Measurements from ENCODE around the gene ISY1.
"Not testable (repeated sequence)": the region's sequence is repeated elsewhere in the genome, so short reads cannot be mapped to it uniquely, and the experiment has no call there.

ISY1 gene

GRCh38 chr3:129120254-129121004, 40.4 kb downstream of the ISY1 start:
- peak; percentile 49 for DNase-seq (ENCODE audit: low spot score)

DNA sequence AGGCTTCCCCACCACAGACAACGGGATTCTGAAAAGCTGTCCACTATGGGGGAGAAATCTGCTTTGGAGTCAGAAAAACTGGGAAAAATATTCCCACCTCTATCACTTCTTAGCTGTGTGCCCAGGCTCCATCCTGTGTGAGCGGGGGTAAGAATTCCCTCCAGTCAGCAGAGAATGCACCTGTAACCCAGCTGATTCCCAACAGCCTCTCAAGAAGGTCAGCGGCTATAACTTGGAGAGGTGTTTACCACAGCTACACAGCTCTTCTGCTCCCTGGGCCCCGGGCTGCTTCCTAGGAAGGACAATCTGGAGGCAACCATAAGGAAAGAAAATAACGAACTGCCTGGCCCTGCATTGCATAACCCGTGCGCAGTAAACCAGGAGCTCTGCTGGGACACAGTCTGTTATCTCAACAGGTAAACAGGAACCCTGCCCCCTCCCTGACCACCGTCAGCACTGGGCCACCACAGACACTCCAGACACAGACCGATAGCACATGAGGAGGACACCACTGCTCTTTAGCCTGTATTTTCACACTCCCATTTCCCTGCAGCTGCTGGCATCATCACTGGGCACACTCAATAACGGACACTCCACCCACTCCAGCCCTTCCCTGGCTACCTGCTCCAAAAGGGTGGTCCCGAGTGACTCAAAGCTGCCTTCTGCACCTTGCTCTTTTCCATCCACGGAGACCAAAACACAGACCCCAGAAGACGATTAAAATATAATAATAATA, 41.3 kb downstream of the ISY1 start:
- no peak for DNase-seq (ENCODE audit: low spot score)

DNA sequence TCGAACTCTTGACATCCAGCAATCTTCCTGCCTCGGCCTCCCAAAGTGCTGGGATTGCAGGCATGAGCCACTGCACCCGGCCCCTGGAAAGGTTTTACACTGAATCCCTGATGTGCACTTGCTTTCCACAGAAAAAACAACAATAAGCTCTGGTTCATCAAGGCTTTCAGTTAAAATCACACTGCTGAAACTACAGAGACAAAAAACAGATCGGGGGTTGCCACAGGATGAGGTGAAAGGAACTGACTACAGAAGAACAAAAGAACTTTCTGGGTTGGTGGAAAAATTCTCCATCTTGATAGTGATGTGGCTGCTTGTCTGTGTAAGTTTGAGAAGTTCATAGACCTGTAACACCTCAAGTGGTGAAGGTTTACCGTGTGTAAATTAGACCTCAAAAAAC, 42.1 kb downstream of the ISY1 start:
- DNase-seq (ENCODE audit: low spot score) = no peak

DNA sequence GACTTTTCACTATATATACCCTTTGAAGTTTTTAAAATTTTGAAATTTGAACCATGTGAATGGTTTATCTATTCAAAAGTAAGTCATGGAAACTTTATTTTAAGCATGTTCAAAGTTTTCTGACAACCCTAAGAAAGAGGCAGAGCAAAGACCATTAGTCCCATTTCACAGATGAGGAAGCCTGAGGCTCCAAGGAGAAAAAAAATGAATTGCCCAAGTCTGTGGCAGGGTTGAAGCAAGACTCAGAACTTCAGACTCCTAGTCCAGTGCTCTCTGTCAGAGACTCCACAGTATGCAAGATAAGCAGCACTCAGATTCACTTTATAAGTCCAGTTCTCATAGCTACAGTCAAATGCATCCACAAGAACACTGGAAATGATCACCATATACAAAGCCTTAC, 43.7 kb downstream of the ISY1 start:
- no peak for DNase-seq (ENCODE audit: low spot score)

DNA sequence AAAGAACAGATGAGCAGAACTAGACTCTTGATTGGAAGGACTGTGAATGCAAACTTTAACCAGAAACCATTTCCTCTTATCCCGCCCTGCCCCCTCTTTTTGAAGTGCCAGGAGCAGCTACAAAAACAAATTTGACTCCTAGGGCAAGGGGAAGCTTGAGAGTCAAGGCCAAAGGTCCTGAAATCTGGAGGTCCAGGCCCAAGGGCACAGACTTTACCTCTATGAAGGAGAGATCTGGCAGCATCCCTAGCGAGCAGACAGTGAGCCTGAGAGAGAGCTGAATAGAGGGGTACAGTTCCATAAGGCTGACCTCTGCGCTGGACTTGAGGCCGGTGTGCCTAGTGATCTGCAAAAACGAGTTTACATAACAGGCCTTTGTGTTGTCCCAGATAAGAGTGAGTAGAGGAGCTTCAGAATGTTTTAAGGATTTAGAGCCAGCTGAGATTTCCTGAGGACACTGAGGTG, 44.3 kb downstream of the ISY1 start:
- DNase-seq (ENCODE audit: low spot score) = no peak

DNA sequence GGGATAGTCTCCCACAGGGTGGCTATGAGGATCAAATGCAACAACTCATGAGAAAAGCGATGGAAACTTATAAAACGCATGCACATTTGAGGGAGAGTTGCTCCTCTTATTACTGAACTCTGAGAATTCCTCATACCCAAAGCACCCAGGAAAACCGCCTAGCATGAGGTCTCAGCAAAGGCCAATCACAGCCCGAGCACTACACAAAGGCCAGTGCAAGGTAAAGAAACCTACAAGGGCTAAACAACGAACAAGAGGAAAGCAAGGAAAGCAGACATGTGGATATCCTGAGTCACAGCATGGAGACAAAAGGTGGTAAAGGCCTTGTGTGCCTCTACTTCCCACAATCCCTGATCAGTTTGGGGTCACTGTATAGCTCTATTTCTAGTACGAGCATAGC, 46.4 kb downstream of the ISY1 start:
- DNase-seq (ENCODE audit: low spot score) = no peak

GRCh38 chr3:129112308-129113052, 48.4 kb downstream of the ISY1 start:
- DNase-seq (ENCODE audit: low spot score) = no peak

DNA sequence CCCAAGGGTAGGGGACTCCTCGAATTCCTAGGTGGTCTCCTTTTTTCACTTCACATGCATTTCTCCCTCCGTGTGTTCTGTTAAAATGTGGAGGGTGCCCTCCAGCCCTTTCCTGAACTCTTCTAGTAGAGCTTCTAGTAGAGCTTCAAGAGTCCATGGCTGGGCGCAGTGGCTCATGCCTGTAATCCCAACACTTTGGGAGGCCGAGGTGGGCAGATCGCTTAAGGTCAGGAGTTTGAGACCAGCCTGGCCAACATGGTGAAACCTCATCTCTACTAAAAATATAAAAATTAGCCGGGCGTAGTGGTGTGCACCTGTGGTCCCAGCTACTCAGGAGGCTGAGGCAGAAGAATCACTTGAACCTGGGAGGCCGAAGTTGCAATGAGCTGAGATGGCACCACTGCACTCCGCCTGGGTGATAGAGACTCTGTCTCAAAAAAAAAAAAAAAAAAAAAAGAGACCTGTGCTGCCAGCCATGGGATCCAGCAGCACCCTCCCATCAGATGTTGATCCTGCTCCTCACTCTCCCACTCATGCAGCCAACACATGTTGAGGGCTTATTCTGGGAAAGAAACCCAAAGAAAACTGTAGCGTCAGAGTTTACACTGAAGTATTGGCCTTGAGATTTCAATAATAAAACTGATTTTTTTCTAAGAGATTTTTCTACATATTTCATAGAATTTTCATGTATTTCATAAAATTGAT, 49.6 kb downstream of the ISY1 start:
- not testable (repeated sequence) for DNase-seq (ENCODE audit: low spot score)

DNA sequence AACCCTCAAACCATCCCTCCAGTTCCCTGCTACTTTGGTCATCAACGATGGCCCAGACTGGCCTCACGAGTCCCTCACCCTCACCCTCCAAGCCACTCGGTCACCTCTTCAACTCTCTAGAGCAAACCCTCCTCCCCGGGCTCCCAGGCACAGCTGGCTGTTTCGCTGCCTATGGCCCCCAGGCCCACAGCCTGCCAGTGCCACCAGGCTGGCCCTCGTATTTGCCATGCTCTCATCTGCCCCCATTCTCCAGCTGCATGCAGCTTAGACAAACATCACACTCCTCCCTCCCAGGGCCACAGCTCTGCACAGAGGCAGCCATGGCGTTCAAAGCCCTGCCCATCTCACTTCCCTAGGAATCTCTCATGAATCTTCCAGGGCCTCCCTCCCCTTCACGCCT, 53.1 kb downstream of the ISY1 start:
- no peak for DNase-seq (ENCODE audit: low spot score)

- DNase-seq (ENCODE audit: low spot score) = no peak
Measured at GRCh38 chr3:129106866-129107565, 53.8 kb downstream of the ISY1 start.

- DNase-seq (ENCODE audit: low spot score) = peak; percentile 57
Measured at GRCh38 chr3:129106320-129106719, 54.5 kb downstream of the ISY1 start.

DNA sequence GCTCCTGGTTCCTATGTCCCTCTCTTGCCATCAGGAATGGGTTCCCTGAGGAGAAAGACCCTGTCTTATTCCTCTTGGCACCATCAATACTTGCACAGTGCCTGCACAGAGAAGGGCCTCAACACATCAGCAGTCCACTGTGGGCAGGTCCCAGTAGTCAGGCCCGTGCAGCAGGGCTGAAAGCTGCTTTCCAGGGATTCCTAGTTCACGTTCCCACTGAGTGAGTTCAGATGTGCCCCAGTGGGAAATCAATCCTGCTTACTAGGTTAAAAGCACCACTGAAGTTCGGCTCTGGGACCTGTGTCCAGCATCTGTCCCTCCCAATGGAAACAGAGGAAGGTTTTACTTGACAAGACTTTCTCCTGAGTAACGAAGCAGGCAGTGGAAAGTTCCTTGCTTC, 55.0 kb downstream of the ISY1 start:
- no peak for DNase-seq (ENCODE audit: low spot score)

DNA sequence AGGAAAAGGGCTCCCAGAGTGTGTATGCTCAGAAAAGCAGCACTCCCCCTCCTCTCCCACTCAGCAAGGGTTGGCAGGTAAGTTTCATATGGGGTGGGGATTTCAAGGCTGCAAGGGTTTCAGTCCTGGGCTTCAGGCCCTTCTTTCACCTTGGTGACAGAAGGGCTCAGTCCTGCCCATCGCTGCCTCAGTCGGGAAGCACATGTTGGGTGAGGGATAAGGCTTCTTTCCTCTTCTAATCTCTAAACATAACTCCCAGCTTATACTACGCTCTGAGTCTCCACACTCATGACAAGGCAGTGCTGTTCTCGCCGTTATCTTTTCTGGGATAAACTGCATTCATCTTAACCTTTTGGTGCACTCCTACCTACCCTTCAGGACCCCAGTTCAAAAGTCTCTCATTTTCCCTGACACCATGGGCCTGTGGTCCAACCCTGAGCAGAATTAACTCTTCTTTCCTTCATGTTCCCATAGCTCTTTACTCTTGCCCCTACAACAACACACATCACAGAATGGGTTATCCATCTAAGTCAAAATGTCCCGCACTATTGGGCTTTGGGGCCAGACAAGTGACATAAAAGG, 56.3 kb downstream of the ISY1 start:
- no peak for DNase-seq (ENCODE audit: low spot score)

DNA sequence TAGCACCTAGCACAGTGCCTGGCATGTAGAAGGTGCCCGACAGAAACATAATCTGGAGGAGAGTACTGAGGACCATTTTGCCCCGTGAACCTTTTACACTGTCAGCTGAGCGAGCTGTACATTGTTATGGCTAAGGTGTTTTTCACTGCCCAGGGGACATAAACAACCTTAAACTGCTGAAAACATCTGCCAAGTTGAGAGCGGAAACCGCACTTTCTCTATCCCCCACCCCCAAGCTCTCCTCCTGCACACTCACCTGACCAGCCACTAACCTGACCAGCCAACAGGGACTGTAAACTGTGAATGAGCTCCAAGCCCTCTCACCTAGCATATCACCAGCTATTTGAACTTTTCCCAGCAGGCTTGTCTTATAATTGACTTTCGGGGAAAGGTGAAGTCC, 56.8 kb downstream of the ISY1 start:
- DNase-seq (ENCODE audit: low spot score) = no peak

DNA sequence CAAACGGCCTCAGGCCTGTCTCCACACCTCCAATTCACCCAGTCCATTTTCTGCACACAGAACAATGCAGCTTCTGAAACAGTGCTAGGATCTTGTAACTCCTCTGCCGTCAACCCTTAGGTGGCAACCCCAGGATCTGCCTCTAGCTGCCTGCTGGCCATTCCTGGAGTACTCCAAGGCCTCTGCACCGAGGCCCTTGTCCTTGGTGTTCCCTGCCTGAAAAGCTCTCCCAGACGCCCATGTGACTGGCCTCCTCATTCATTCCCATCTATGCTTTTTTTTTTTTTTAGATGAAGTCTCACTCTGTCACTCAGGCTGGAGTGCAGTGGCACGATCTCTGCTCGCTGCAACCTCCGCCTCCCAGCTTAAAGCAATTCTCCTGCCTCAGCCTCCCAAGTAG, 57.6 kb downstream of the ISY1 start:
- no peak for DNase-seq (ENCODE audit: low spot score)

GRCh38 chr3:129101370-129102138, 59.3 kb downstream of the ISY1 start:
- DNase-seq (ENCODE audit: low spot score) = no peak

DNA sequence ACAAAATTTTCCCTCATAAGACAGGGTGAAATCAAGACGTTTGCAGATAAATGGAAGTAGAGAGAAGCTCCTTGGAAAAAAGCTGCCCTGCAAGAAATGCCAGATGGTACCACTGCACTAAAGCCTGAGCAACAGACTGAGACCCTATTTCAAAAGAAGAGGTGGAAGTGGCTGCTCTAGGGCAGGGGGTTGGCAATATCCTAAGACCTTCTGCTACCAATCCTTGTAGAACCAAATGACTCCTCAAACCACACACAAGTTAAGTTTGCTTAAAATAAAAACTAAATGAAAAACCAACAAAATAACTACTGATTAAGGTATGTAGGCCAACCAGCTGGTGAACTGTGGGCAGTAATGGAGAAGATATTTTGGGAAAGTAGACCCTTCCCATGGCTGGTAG, 60.6 kb downstream of the ISY1 start:
- DNase-seq (ENCODE audit: low spot score) = no peak

DNA sequence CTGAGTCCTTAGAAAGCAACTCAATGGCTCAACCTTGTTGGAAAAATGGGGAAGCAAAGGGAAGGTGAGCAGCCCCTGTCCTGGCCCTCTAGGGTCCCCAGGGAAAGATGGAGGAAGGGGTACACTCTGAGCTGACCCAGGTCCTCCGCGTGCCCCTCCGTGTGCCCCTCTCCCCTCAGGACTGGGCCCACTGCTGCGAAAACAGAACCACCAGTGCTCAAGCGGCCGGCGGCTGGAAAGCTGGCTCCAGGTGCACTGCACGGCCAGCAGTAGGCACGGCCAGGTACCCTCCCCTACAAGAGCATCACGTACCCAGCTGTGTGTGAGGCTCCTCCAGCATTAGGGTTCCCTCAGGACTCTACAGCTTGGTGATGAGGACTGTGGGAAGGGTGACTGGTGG, 65.6 kb downstream of the ISY1 start:
- no peak for DNase-seq (ENCODE audit: low spot score)

GRCh38 chr3:129088312-129088711, 72.6 kb downstream of the ISY1 start:
- DNase-seq (ENCODE audit: low spot score) = not testable (repeated sequence)

DNA sequence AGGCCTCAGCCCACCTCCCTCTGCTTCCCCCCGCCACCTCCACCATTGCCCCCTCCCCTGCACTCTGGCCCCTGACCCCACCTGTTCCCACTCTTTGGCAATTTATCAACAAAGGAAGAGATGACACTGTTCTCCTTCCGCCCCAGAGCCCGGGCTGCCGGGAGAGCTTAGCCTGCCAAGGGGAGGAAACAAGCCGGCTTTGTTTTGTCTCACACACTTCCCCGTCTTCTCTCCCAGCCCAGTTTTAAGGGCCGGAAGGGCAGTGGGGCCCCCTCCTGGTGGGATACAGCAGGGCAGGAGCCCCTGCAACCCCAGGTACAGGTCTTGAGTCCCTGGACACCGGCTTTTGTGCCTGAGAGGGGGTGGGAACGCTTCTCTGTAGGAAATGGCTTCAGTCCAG, 73.0 kb downstream of the ISY1 start:
- DNase-seq (ENCODE audit: low spot score) = not testable (repeated sequence)

Measured in hematopoietic multipotent progenitor cell treated with erythropoietin and hydrocortisone succinate and interleukin-3 and kit ligand, for 17 days (in vitro differentiated cells).